ENCODE measurements around the gene GALK2. TPM values are rescaled to one million over a fixed set of nuclear protein-coding genes. Genes with fewer than 3 reads are reported as not detected.

The GALK2 gene
- total RNA-seq, 2 experiments from 2014 or later = 27.9 to 31.5 TPM

GRCh38 chr15:49215768-49216739 lies 46.0 kb downstream of the GALK2 start:
- 0 out of 2 replicates have a peak, but pooled peaks cover 5% of the 10 kb centered on the region for H3K36me3 ChIP-seq (ENCODE audit: insufficient read depth, low read length)
- H3K27ac ChIP-seq (ENCODE audit: low read depth, low read length, poor library complexity, severe bottlenecking) = no peak overlapping the region
- ChIA-PET POLR2A (no interaction called here), CTCF (ENCODE audit: unreplicated experiment) (no interaction called here)
- intact Hi-C loops (cut with micrococcal nuclease; ENCODE audit: unreplicated experiment) = no loop called here
- H4K20me1 ChIP-seq (ENCODE audit: insufficient read depth, low read length) = no peaks in the 10 kb centered on the region
- no peaks in the 10 kb centered on the region for H3K79me2 ChIP-seq (ENCODE audit: insufficient read depth, low read depth, low read length)
- H3K4me3 ChIP-seq (ENCODE audit: low read depth, low read length, poor library complexity, severe bottlenecking) = no peak overlapping the region
- BruUV-seq (replicated peaks) = no TSS peak
- H3K4me1 ChIP-seq (ENCODE audit: insufficient read depth, low read length, poor library complexity, severe bottlenecking) = peaks cover 11% of the 10 kb centered on the region
- H2AFZ ChIP-seq (ENCODE audit: low read length) = no peak overlapping the region
- TF ChIP-seq CTCF (conservative IDR thresholded peaks at IDR 0.05; ENCODE audit: low read length) (no peak; the same call in 1 of the 2 replicates), EZH2phosphoT487 (IDR thresholded peaks at IDR 0.05; ENCODE audit: borderline replicate concordance, low read depth, low read length) (no peak)
- peak overlapping the region; percentile 10; the same call in 1 of the 2 replicates for H3K4me2 ChIP-seq (ENCODE audit: low read length)
- peak; percentile 60 for DNase-seq (ENCODE audit: low spot score)
- no peaks in the 10 kb centered on the region for H3K9me2 ChIP-seq (ENCODE audit: insufficient read depth, low read length)
- H3K9me3 ChIP-seq (ENCODE audit: low read length) = no peaks in the 10 kb centered on the region

GRCh38 chr15:49223536-49224274 lies 53.7 kb downstream of the GALK2 start:
- no peak overlapping the region for H3K27ac ChIP-seq (ENCODE audit: low read depth, low read length, poor library complexity, severe bottlenecking)
- H3K9me2 ChIP-seq (ENCODE audit: insufficient read depth, low read length) = no peaks in the 10 kb centered on the region
- peaks cover under 1% of the 10 kb centered on the region; the same call in 1 of the 2 replicates for H3K36me3 ChIP-seq (ENCODE audit: insufficient read depth, low read length)
- no peaks in the 10 kb centered on the region for H4K20me1 ChIP-seq (ENCODE audit: insufficient read depth, low read length)
- ChIA-PET CTCF (ENCODE audit: unreplicated experiment) (no interaction called here), POLR2A (no interaction called here)
- intact Hi-C loops (cut with micrococcal nuclease; ENCODE audit: unreplicated experiment) = no loop called here
- no peaks in the 10 kb centered on the region for H3K4me1 ChIP-seq (ENCODE audit: insufficient read depth, low read length, poor library complexity, severe bottlenecking)
- H3K79me2 ChIP-seq (ENCODE audit: insufficient read depth, low read depth, low read length) = no peaks in the 10 kb centered on the region
- no peak overlapping the region for H3K4me3 ChIP-seq (ENCODE audit: low read depth, low read length, poor library complexity, severe bottlenecking)
- H2AFZ ChIP-seq (ENCODE audit: low read length) = no peak overlapping the region
- no peak for DNase-seq (ENCODE audit: low spot score)
- peaks cover 6% of the 10 kb centered on the region; the same call in 1 of the 2 replicates for H3K9me3 ChIP-seq (ENCODE audit: low read length)
- no peak for TF ChIP-seq EZH2phosphoT487 (IDR thresholded peaks at IDR 0.05; ENCODE audit: borderline replicate concordance, low read depth, low read length)
- TF ChIP-seq CTCF (conservative IDR thresholded peaks at IDR 0.05; ENCODE audit: low read length) = no peak
- H3K4me2 ChIP-seq (ENCODE audit: low read length) = no peak overlapping the region
- no TSS peak for BruUV-seq (replicated peaks)

Measured in OCI-LY7 (cell line).